Neural cell (in vitro differentiated cells): ENCODE data around the gene PALD1. TPM values are rescaled to one million over a fixed set of nuclear protein-coding genes. Genes with fewer than 3 reads are reported as not detected.

Source experiments
- H2AFZ ChIP-seq: fragments of 200-600, 300-800 bp; sonication (generic), shearing (Covaris generic); 2 replicates; pipeline ENCODE4 v1.6.0; 2014; ENCODE audit warnings: low read depth, mild to moderate bottlenecking, antibody characterized with exemption, low read length, moderate library complexity
- H3F3A ChIP-seq: fragments of 200-600 bp; shearing (Covaris generic); 2 replicates; pipeline ENCODE4 v1.6.1; 2016; ENCODE audit warnings: mild to moderate bottlenecking, moderate library complexity, mixed read lengths, antibody characterized with exemption, low read length; ENCODE audit not compliant: insufficient read depth, poor library complexity, severe bottlenecking
- H3K27ac ChIP-seq: fragments of 200-600, 300-800 bp; sonication (generic), shearing (Covaris generic); 2 replicates; pipeline ENCODE4 v1.5.1; 2014; ENCODE audit warnings: mild to moderate bottlenecking, low read length, moderate library complexity
- H3K27me3 ChIP-seq: fragments of 300-800, 200-600 bp; sonication (generic), shearing (Covaris generic); 2 replicates; pipeline ENCODE4 v1.6.0; 2014; ENCODE audit warnings: mild to moderate bottlenecking, low read depth, low read length, moderate library complexity; ENCODE audit not compliant: insufficient read depth
- H3K36me3 ChIP-seq: fragments of 300-800, 200-600 bp; sonication (generic), shearing (Covaris generic); 2 replicates; pipeline ENCODE4 v1.5.1; 2014; ENCODE audit warnings: mild to moderate bottlenecking, antibody characterized with exemption, low read length, moderate library complexity; ENCODE audit not compliant: insufficient read depth
- H3K4me2 ChIP-seq: fragments of 300-800, 200-600 bp; sonication (generic), shearing (Covaris generic); 2 replicates; pipeline ENCODE4 v1.6.0; 2014; ENCODE audit warnings: mild to moderate bottlenecking, low read length
- H3K4me3 ChIP-seq: fragments of 300-800, 200-600 bp; sonication (generic), shearing (Covaris generic); 2 replicates; pipeline ENCODE4 v1.5.1; 2014; ENCODE audit warnings: mild to moderate bottlenecking, low read length, moderate library complexity
- H3K79me2 ChIP-seq: fragments of 200-600 bp; shearing (Covaris generic); replicated peaks from 2 replicates; pipeline ENCODE4 v1.6.0; 2014; ENCODE audit warnings: mild to moderate bottlenecking, low read length, moderate library complexity; ENCODE audit not compliant: insufficient read depth
- H3K9ac ChIP-seq: fragments of 300-800, 200-600 bp; sonication (generic), shearing (Covaris generic); 2 replicates; pipeline ENCODE4 v1.6.1; 2016; ENCODE audit warnings: mild to moderate bottlenecking, low read length, mixed read lengths
- H3K9me2 ChIP-seq: fragments of 200-600 bp; shearing (Covaris generic); 2 replicates; pipeline ENCODE4 v1.6.1; 2016; ENCODE audit warnings: mild to moderate bottlenecking, low read length, mixed read lengths; ENCODE audit not compliant: insufficient read depth
- H3K9me3 ChIP-seq: fragments of 200-600, 300-800 bp; sonication (generic), shearing (Covaris generic); 2 replicates; pipeline ENCODE4 v1.6.1; 2016; ENCODE audit warnings: mild to moderate bottlenecking, mixed run types, low read length, moderate library complexity, mixed read lengths
- H4K20me1 ChIP-seq: fragments of 200-600 bp; shearing (Covaris generic); 2 replicates; pipeline ENCODE4 v1.6.1; 2016; ENCODE audit warnings: mild to moderate bottlenecking, mixed run types; ENCODE audit not compliant: insufficient read depth
- CTCF ChIP-seq: fragments of 450-650 bp; IDR thresholded peaks from 2 replicates; pipeline ENCODE4 v1.5.1; 2014; ENCODE audit warnings: antibody characterized with exemption, mild to moderate bottlenecking, moderate library complexity; ENCODE audit not compliant: poor library complexity, severe bottlenecking
- EP300 ChIP-seq: fragments of 450-650 bp; conservative IDR thresholded peaks from 2 replicates; pipeline ENCODE4 v1.6.1; 2014; ENCODE audit warnings: antibody characterized with exemption, mild to moderate bottlenecking, moderate library complexity; ENCODE audit not compliant: poor library complexity, severe bottlenecking
- EZH2 ChIP-seq: fragments of 200-600, 300-800 bp; shearing (Covaris generic), sonication (generic); IDR thresholded peaks from 2 replicates; pipeline ENCODE4 v1.6.1; 2014; ENCODE audit warnings: antibody characterized with exemption, low read length, borderline replicate concordance, mild to moderate bottlenecking; ENCODE audit not compliant: insufficient read depth, poor library complexity, severe bottlenecking
- MXI1 ChIP-seq: fragments of 450-650 bp; conservative IDR thresholded peaks from 2 replicates; pipeline ENCODE4 v1.6.1; 2014; ENCODE audit warnings: antibody characterized with exemption, mild to moderate bottlenecking; ENCODE audit not compliant: poor library complexity, severe bottlenecking
- POLR2AphosphoS5 ChIP-seq: IDR thresholded peaks from 2 replicates; pipeline ENCODE4 v1.6.1; 2012
- RAD21 ChIP-seq: fragments of 450-650 bp; conservative IDR thresholded peaks from 2 replicates; pipeline ENCODE4 v1.6.1; 2014; ENCODE audit warnings: antibody characterized with exemption, mild to moderate bottlenecking, moderate library complexity
- SMC3 ChIP-seq: fragments of 450-650 bp; conservative IDR thresholded peaks from 2 replicates; pipeline ENCODE4 v1.6.1; 2014; ENCODE audit warnings: antibody characterized with exemption, mild to moderate bottlenecking, moderate library complexity; ENCODE audit not compliant: poor library complexity
- TAF1 ChIP-seq: IDR thresholded peaks from 2 replicates; pipeline ENCODE4 v1.6.1; 2012; ENCODE audit warnings: low read depth
- polyA plus RNA-seq: library from polyadenylated mRNA; depleted of rRNA; stranded (reverse); fragments of >200 nt; gene quantifications from 2 replicates; pipeline ENCODE4 v1.2.3, GENCODE V29; 2014
- TF ChIP-seq, protein P1 (sequence below): IDR thresholded peaks from 2 replicates; pipeline ENCODE4 v1.6.1; 2012; ENCODE audit warnings: borderline replicate concordance

Gene PALD1
- polyA plus RNA-seq, 1 donor from 2014 or later, result 1.1 TPM

GRCh38 chr10:70598857-70599295 is 120.3 kb downstream of the PALD1 start:
- no peaks in the 10 kb centered on the region for H3K9me3 ChIP-seq
- H4K20me1 ChIP-seq, result no peaks in the 10 kb centered on the region
- no peaks in the 10 kb centered on the region for H3F3A ChIP-seq
- H3K4me3 ChIP-seq, result no peak overlapping the region
- H3K9ac ChIP-seq, result no peak overlapping the region
- TF ChIP-seq SMC3 (no peak), MXI1 (no peak), TAF1 (no peak), CTCF (no peak), POLR2AphosphoS5 (no peak), EP300 (no peak), RAD21 (no peak), EZH2 (no peak)
- no peaks in the 10 kb centered on the region for H3K36me3 ChIP-seq
- no peak overlapping the region for H3K27ac ChIP-seq
- H3K4me2 ChIP-seq, result no peak overlapping the region
- no peaks in the 10 kb centered on the region for H3K27me3 ChIP-seq
- H3K79me2 ChIP-seq, result no peaks in the 10 kb centered on the region
- no peaks in the 10 kb centered on the region for H3K9me2 ChIP-seq
- no peak overlapping the region for H2AFZ ChIP-seq

- no peak overlapping the region for H3K4me2 ChIP-seq
- no peak overlapping the region for H3K27ac ChIP-seq
- H4K20me1 ChIP-seq, result no peaks in the 10 kb centered on the region
- no peaks in the 10 kb centered on the region for H3K9me3 ChIP-seq
- no peaks in the 10 kb centered on the region for H3K79me2 ChIP-seq
- H3K4me3 ChIP-seq, result no peak overlapping the region
- no peaks in the 10 kb centered on the region for H3F3A ChIP-seq
- no peaks in the 10 kb centered on the region for H3K27me3 ChIP-seq
- no peaks in the 10 kb centered on the region for H3K36me3 ChIP-seq
- no peaks in the 10 kb centered on the region for H3K9me2 ChIP-seq
- H2AFZ ChIP-seq, result no peak overlapping the region
- H3K9ac ChIP-seq, result no peak overlapping the region
- TF ChIP-seq, protein P1, sequence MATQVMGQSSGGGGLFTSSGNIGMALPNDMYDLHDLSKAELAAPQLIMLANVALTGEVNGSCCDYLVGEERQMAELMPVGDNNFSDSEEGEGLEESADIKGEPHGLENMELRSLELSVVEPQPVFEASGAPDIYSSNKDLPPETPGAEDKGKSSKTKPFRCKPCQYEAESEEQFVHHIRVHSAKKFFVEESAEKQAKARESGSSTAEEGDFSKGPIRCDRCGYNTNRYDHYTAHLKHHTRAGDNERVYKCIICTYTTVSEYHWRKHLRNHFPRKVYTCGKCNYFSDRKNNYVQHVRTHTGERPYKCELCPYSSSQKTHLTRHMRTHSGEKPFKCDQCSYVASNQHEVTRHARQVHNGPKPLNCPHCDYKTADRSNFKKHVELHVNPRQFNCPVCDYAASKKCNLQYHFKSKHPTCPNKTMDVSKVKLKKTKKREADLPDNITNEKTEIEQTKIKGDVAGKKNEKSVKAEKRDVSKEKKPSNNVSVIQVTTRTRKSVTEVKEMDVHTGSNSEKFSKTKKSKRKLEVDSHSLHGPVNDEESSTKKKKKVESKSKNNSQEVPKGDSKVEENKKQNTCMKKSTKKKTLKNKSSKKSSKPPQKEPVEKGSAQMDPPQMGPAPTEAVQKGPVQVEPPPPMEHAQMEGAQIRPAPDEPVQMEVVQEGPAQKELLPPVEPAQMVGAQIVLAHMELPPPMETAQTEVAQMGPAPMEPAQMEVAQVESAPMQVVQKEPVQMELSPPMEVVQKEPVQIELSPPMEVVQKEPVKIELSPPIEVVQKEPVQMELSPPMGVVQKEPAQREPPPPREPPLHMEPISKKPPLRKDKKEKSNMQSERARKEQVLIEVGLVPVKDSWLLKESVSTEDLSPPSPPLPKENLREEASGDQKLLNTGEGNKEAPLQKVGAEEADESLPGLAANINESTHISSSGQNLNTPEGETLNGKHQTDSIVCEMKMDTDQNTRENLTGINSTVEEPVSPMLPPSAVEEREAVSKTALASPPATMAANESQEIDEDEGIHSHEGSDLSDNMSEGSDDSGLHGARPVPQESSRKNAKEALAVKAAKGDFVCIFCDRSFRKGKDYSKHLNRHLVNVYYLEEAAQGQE, result no peak
- TF ChIP-seq POLR2AphosphoS5, result no peak
- TF ChIP-seq EZH2, result no peak
- no peak for TF ChIP-seq RAD21
- no peak for TF ChIP-seq MXI1
- TF ChIP-seq SMC3, result no peak
- no peak for TF ChIP-seq CTCF
- TF ChIP-seq EP300, result no peak
- no peak for TF ChIP-seq TAF1
These were observed 120.8 kb downstream of the PALD1 start for GRCh38 chr10:70599319-70599718.
